HEK293 (cell line): ENCODE results near the gene LACTBL1.

Experiments used
- CTCF ChIP-seq: fragments of 450-650 bp; formaldehyde crosslinking; IDR thresholded peaks from 2 replicates; pipeline ENCODE4 v1.5.1; 2016; ENCODE audit warnings: missing biosample characterization, missing genetic modification characterization
- ZBTB17 ChIP-seq: fragments of 450-650 bp; formaldehyde crosslinking; IDR thresholded peaks from 2 replicates; pipeline ENCODE4 v1.5.1; 2016; ENCODE audit warnings: missing biosample characterization, missing genetic modification characterization
- ZEB2 ChIP-seq: fragments of 450-650 bp; formaldehyde crosslinking; IDR thresholded peaks from 2 replicates; pipeline ENCODE4 v1.5.1; 2016; ENCODE audit warnings: missing biosample characterization, missing genetic modification characterization
- ZNF513 ChIP-seq: fragments of 450-650 bp; IDR thresholded peaks from 2 replicates; pipeline ENCODE4 v1.5.1; 2018; ENCODE audit warnings: missing biosample characterization, missing genetic modification characterization
- ZNF785 ChIP-seq: fragments of 450-650 bp; formaldehyde crosslinking; IDR thresholded peaks from 2 replicates; pipeline ENCODE4 v1.5.1; 2016; ENCODE audit warnings: missing biosample characterization, missing genetic modification characterization
- TF ChIP-seq, protein P1 (sequence below): fragments of 450-650 bp; formaldehyde crosslinking; IDR thresholded peaks from 2 replicates; pipeline ENCODE4 v1.5.1; 2016; ENCODE audit warnings: missing biosample characterization, missing genetic modification characterization

- TF ChIP-seq, protein P1, sequence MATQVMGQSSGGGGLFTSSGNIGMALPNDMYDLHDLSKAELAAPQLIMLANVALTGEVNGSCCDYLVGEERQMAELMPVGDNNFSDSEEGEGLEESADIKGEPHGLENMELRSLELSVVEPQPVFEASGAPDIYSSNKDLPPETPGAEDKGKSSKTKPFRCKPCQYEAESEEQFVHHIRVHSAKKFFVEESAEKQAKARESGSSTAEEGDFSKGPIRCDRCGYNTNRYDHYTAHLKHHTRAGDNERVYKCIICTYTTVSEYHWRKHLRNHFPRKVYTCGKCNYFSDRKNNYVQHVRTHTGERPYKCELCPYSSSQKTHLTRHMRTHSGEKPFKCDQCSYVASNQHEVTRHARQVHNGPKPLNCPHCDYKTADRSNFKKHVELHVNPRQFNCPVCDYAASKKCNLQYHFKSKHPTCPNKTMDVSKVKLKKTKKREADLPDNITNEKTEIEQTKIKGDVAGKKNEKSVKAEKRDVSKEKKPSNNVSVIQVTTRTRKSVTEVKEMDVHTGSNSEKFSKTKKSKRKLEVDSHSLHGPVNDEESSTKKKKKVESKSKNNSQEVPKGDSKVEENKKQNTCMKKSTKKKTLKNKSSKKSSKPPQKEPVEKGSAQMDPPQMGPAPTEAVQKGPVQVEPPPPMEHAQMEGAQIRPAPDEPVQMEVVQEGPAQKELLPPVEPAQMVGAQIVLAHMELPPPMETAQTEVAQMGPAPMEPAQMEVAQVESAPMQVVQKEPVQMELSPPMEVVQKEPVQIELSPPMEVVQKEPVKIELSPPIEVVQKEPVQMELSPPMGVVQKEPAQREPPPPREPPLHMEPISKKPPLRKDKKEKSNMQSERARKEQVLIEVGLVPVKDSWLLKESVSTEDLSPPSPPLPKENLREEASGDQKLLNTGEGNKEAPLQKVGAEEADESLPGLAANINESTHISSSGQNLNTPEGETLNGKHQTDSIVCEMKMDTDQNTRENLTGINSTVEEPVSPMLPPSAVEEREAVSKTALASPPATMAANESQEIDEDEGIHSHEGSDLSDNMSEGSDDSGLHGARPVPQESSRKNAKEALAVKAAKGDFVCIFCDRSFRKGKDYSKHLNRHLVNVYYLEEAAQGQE = no peak
- no peak for TF ChIP-seq ZNF785
- no peak for TF ChIP-seq CTCF (tag by site-specific recombination)
- no peak for TF ChIP-seq ZEB2 (tag by site-specific recombination)
- TF ChIP-seq ZBTB17 (tag by site-specific recombination) = no peak
- TF ChIP-seq ZNF513 (tag by site-specific recombination) = no peak
Measured at GRCh38 chr1:22920026-22920733, 52.5 kb downstream of the LACTBL1 start.
